SK-N-SH (cell line): ENCODE data around the gene ABCC4. TPM values are rescaled to one million over a fixed set of nuclear protein-coding genes. Genes with fewer than 3 reads are reported as not detected.

Experiments
- CTCF ChIA-PET: fragments of 300-600, 350-600 bp; formaldehyde crosslinking; extraction: SDS; loops from one replicate; lab custom pipeline; 2021; lab: Yijun Ruan, JAX
- POLR2A ChIA-PET: fragments of 350-600 bp; sonication (Branson Sonifier 250); formaldehyde crosslinking; extraction: SDS; loops from one replicate; lab custom pipeline; 2020; ENCODE audit warnings: antibody characterized with exemption, inconsistent platforms; lab: Yijun Ruan, JAX
- DNase-seq: peaks from one replicate; pipeline ENCODE4 v3.0.0; 2012
- H2AFZ ChIP-seq: fragments of 200-600 bp; sonication (generic); 2 replicates; pipeline ENCODE4 v1.8.1; 2016; ENCODE audit warnings: antibody characterized with exemption, mild to moderate bottlenecking, low read depth
- H3F3A ChIP-seq: fragments of 200-600 bp; sonication (generic); replicated peaks from 2 replicates; pipeline ENCODE3; 2016; ENCODE audit warnings: antibody characterized with exemption, mild to moderate bottlenecking; ENCODE audit not compliant: insufficient read depth
- H3K27ac ChIP-seq, 2 experiments: fragments of 200-500 bp in 1 of 2; fragments of 200-600 bp in 1 of 2; sonication (Bioruptor generic) in 1 of 2; sonication (generic), shearing (Covaris generic) in 1 of 2; 2 replicates each; pipeline versions ENCODE4 v1.5.1 to v1.6.1; 2014 to 2016; ENCODE audit warnings: low read depth in 2 of 2, inconsistent platforms in 1 of 2, low read length in 1 of 2, mild to moderate bottlenecking in 1 of 2, mixed read lengths in 1 of 2
- H3K27me3 ChIP-seq: fragments of 200-600 bp; sonication (generic), shearing (Covaris generic); 2 replicates; pipeline ENCODE4 v1.6.1; 2016; ENCODE audit warnings: mixed run types; ENCODE audit not compliant: insufficient read depth
- H3K36me3 ChIP-seq, 2 experiments: fragments of 200-500 bp in 1 of 2; fragments of 200-600 bp in 1 of 2; sonication (Bioruptor generic) in 1 of 2; sonication (generic) in 1 of 2; replicated peaks in 1 of 2; 2 replicates each; pipeline versions ENCODE3 to v1.5.1; 2014 to 2016; ENCODE audit warnings: low read length in 1 of 2, mild to moderate bottlenecking in 1 of 2; ENCODE audit not compliant: insufficient read depth in 2 of 2, control insufficient read depth in 1 of 2
- H3K4me1 ChIP-seq, 2 experiments: fragments of 200-500 bp in 1 of 2; fragments of 200-600 bp in 1 of 2; sonication (Bioruptor generic) in 1 of 2; sonication (generic), shearing (Covaris generic) in 1 of 2; 2 replicates each; pipeline versions ENCODE4 v1.5.1 to v1.6.1; 2014 to 2016; ENCODE audit warnings: low read depth in 1 of 2, low read length in 1 of 2, mixed run types in 1 of 2; ENCODE audit not compliant: insufficient read depth in 2 of 2, control insufficient read depth in 1 of 2
- H3K4me2 ChIP-seq: fragments of 200-600 bp; sonication (generic), shearing (Covaris generic); 2 replicates; pipeline ENCODE4 v1.6.1; 2017; ENCODE audit warnings: mixed run types
- H3K4me3 ChIP-seq, 2 experiments: fragments of 200-500 bp in 1 of 2; fragments of 200-600 bp in 1 of 2; sonication (Bioruptor generic) in 1 of 2; sonication (generic), shearing (Covaris generic) in 1 of 2; 2 replicates each; pipeline versions ENCODE4 v1.5.1 to v1.8.1; 2014 to 2016; ENCODE audit warnings: low read depth in 2 of 2, inconsistent platforms in 1 of 2, low read length in 1 of 2, mild to moderate bottlenecking in 1 of 2, mixed read lengths in 1 of 2, moderate library complexity in 1 of 2
- H3K79me2 ChIP-seq: fragments of 200-600 bp; sonication (generic); 2 replicates; pipeline ENCODE4 v1.8.1; 2017; ENCODE audit warnings: mild to moderate bottlenecking; ENCODE audit not compliant: insufficient read depth
- H3K9ac ChIP-seq: fragments of 200-600 bp; sonication (generic); 2 replicates; pipeline ENCODE4 v1.6.1; 2017; ENCODE audit warnings: mixed run types
- H3K9me2 ChIP-seq: fragments of 200-600 bp; sonication (generic); 2 replicates; pipeline ENCODE4 v1.6.1; 2017; ENCODE audit warnings: mixed run types
- H3K9me3 ChIP-seq: fragments of 200-600 bp; sonication (generic); 2 replicates; pipeline ENCODE4 v1.6.1; 2017; ENCODE audit warnings: mixed run types, mild to moderate bottlenecking, moderate library complexity
- H4K20me1 ChIP-seq: fragments of 200-600 bp; sonication (generic); 2 replicates; pipeline ENCODE4 v1.6.1; 2017; ENCODE audit warnings: mild to moderate bottlenecking, mixed run types; ENCODE audit not compliant: insufficient read depth
- CHD2 ChIP-seq: fragments of 150-350 bp; IDR thresholded peaks from 2 replicates; pipeline ENCODE4 v1.6.1; 2018; ENCODE audit warnings: low read length; ENCODE audit not compliant: partially characterized antibody
- EP300 ChIP-seq, 2 experiments: IDR thresholded peaks; 2 replicates each; pipeline versions ENCODE4 v1.4.0 to v1.6.1; 2012; ENCODE audit warnings: borderline replicate concordance in 1 of 2, low read depth in 1 of 2, low read length in 1 of 2
- FOXJ3 ChIP-seq: sonication (generic); formaldehyde crosslinking; IDR thresholded peaks from 2 replicates; pipeline ENCODE4 v1.5.1; 2020; ENCODE audit warnings: mild to moderate bottlenecking, missing genetic modification reagents
- GABPA ChIP-seq: IDR thresholded peaks from 2 replicates; pipeline ENCODE4 v1.4.0; 2012; ENCODE audit warnings: low read depth, mild to moderate bottlenecking
- GATA2 ChIP-seq: sonication (generic); formaldehyde crosslinking; IDR thresholded peaks from 2 replicates; pipeline ENCODE4 v1.5.0; 2020; ENCODE audit warnings: mild to moderate bottlenecking, missing genetic modification reagents
- MXI1 ChIP-seq: IDR thresholded peaks from 2 replicates; pipeline ENCODE4 v1.6.1; 2012; ENCODE audit warnings: mild to moderate bottlenecking, low read depth, low read length, improper control_type of control experiment
- NRF1 ChIP-seq: IDR thresholded peaks from 2 replicates; pipeline ENCODE4 v1.6.1; 2012; ENCODE audit warnings: low read depth, mild to moderate bottlenecking, low read length
- RAD21 ChIP-seq: IDR thresholded peaks from 2 replicates; pipeline ENCODE4 v1.6.1; 2012; ENCODE audit warnings: mild to moderate bottlenecking, low read length
- RCOR1 ChIP-seq: fragments of 150-350 bp; IDR thresholded peaks from 2 replicates; pipeline ENCODE4 v1.6.1; 2017; ENCODE audit warnings: antibody characterized with exemption, low read length
- RFX5 ChIP-seq: IDR thresholded peaks from 2 replicates; pipeline ENCODE4 v1.6.1; 2012; ENCODE audit warnings: mild to moderate bottlenecking, improper control_type of control experiment, low read length
- RXRA ChIP-seq: IDR thresholded peaks from 2 replicates; pipeline ENCODE4 v1.4.0; 2012; ENCODE audit warnings: low read depth, mild to moderate bottlenecking, borderline replicate concordance
- SMC3 ChIP-seq: IDR thresholded peaks from 2 replicates; pipeline ENCODE4 v1.6.1; 2012; ENCODE audit warnings: low read depth, low read length, improper control_type of control experiment
- TAF1 ChIP-seq: IDR thresholded peaks from 2 replicates; pipeline ENCODE4 v1.6.1; 2012; ENCODE audit warnings: low read depth, mild to moderate bottlenecking, low read length, moderate library complexity, borderline replicate concordance
- TEAD4 ChIP-seq: IDR thresholded peaks from 2 replicates; pipeline ENCODE4 v1.4.0; 2012; ENCODE audit warnings: mild to moderate bottlenecking, borderline replicate concordance; ENCODE audit not compliant: insufficient read depth
- WGBS: methylation state at CpG from one replicate; pipeline ENCODE4 v1.1.6; 2017; ENCODE audit warnings: low lambda C conversion rate; 5-methylcytosine and 5-hydroxymethylcytosine counted together
- polyA plus RNA-seq, 3 experiments: library from polyadenylated mRNA; depleted of rRNA; stranded (reverse); fragments of >200 nt; gene quantifications; 2 replicates each; pipeline ENCODE4 v1.2.3, GENCODE V29; 2012
- TF ChIP-seq, protein P1 (sequence below): fragments of 200-600 bp; sonication (generic); IDR thresholded peaks from 2 replicates; pipeline ENCODE4 v1.6.1; 2017; ENCODE audit warnings: antibody characterized with exemption, mild to moderate bottlenecking, moderate library complexity
- TF ChIP-seq, protein P2 (sequence below): fragments of 150-350 bp; IDR thresholded peaks from 2 replicates; pipeline ENCODE4 v1.6.1; 2017; ENCODE audit warnings: antibody characterized with exemption, low read length, low read depth, borderline replicate concordance

ABCC4 gene
- polyA plus RNA-seq, 1 of the 3 experiments (the other 2 are of a cell fraction) = 7.8 TPM

DNA sequence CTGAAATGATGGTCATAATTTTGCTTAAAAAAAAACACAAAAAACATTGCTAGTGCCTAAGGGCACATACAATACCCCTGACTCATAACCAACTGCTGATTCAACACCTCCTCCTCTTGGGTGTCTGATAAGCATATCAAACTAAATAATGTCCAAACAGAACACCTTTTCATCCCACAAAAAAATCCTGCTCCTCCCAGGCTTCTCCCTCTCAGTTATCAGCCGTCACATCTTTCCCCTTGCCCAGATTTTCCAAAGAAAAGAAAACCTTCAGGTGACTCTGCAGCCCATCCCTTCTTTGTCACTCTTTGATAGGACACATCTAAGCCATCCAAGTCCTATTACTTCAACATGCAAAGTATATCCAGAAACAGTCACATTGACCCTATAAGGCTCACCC is 46.9 kb downstream of the ABCC4 start:
- ChIA-PET POLR2A (no interaction called here), CTCF (no interaction called here)
- H4K20me1 ChIP-seq = no peaks in the 10 kb centered on the region
- no peak overlapping the region for H3K27ac ChIP-seq
- 91% methylated on average over 1 of the region's 1 CpG for WGBS
- TF ChIP-seq RFX5 (no peak), RCOR1 (no peak), RAD21 (no peak), MXI1 (no peak), NRF1 (no peak), TEAD4 (no peak), SMC3 (no peak), GABPA (no peak), CHD2 (no peak), TAF1 (no peak), RXRA (no peak), EP300 (IDR thresholded peaks at IDR 0.05; ENCODE audit: borderline replicate concordance in 1 of 2, low read depth in 1 of 2, low read length in 1 of 2) (no peak)
- TF ChIP-seq, protein P1, sequence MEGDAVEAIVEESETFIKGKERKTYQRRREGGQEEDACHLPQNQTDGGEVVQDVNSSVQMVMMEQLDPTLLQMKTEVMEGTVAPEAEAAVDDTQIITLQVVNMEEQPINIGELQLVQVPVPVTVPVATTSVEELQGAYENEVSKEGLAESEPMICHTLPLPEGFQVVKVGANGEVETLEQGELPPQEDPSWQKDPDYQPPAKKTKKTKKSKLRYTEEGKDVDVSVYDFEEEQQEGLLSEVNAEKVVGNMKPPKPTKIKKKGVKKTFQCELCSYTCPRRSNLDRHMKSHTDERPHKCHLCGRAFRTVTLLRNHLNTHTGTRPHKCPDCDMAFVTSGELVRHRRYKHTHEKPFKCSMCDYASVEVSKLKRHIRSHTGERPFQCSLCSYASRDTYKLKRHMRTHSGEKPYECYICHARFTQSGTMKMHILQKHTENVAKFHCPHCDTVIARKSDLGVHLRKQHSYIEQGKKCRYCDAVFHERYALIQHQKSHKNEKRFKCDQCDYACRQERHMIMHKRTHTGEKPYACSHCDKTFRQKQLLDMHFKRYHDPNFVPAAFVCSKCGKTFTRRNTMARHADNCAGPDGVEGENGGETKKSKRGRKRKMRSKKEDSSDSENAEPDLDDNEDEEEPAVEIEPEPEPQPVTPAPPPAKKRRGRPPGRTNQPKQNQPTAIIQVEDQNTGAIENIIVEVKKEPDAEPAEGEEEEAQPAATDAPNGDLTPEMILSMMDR = no peak
- TF ChIP-seq, protein P2, sequence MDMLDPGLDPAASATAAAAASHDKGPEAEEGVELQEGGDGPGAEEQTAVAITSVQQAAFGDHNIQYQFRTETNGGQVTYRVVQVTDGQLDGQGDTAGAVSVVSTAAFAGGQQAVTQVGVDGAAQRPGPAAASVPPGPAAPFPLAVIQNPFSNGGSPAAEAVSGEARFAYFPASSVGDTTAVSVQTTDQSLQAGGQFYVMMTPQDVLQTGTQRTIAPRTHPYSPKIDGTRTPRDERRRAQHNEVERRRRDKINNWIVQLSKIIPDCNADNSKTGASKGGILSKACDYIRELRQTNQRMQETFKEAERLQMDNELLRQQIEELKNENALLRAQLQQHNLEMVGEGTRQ = no peak
- H3F3A ChIP-seq = no peaks in the 10 kb centered on the region
- H3K9me2 ChIP-seq = no peaks in the 10 kb centered on the region
- no peaks in the 10 kb centered on the region; a peak in 1 of 4 replicates for H3K4me1 ChIP-seq
- no peaks in the 10 kb centered on the region for H3K36me3 ChIP-seq
- H3K4me2 ChIP-seq = no peak overlapping the region
- peaks cover 6% of the 10 kb centered on the region; the same call in 1 of the 2 replicates for H3K79me2 ChIP-seq
- H3K27me3 ChIP-seq = no peaks in the 10 kb centered on the region
- no peak overlapping the region for H2AFZ ChIP-seq
- no peaks in the 10 kb centered on the region for H3K9me3 ChIP-seq
- no peak overlapping the region for H3K9ac ChIP-seq
- H3K4me3 ChIP-seq = no peak overlapping the region
- DNase-seq = no peak

GRCh38 chr13:95253033-95253432 is 48.2 kb downstream of the ABCC4 start:
- WGBS = 97% methylated on average over 6 of the region's 6 CpGs
- peaks cover 6% of the 10 kb centered on the region; the same call in 1 of the 2 replicates for H3K79me2 ChIP-seq
- no peaks in the 10 kb centered on the region for H3K27me3 ChIP-seq

More at GRCh38 chr13:95253033-95253432, 48.2 kb downstream of the ABCC4 start:
- no peaks in the 10 kb centered on the region for H3K36me3 ChIP-seq
- ChIA-PET POLR2A (no interaction called here), CTCF (no interaction called here)
- no peaks in the 10 kb centered on the region for H3K9me3 ChIP-seq
- H3K4me3 ChIP-seq = no peak overlapping the region
- H3F3A ChIP-seq = no peaks in the 10 kb centered on the region
- H3K4me1 ChIP-seq = no peaks in the 10 kb centered on the region; a peak in 1 of 4 replicates
- no peaks in the 10 kb centered on the region for H4K20me1 ChIP-seq
- no peak overlapping the region for H2AFZ ChIP-seq
- no peak for DNase-seq
- H3K27ac ChIP-seq = no peak overlapping the region
- no peaks in the 10 kb centered on the region for H3K9me2 ChIP-seq
- no peak overlapping the region for H3K9ac ChIP-seq
- TF ChIP-seq GATA2 (CRISPR knock-in tag) = no peak
- no peak for TF ChIP-seq FOXJ3 (CRISPR knock-in tag)
- no peak overlapping the region for H3K4me2 ChIP-seq
